ENCODE data around the gene SSPN. TPM values are rescaled to one million over a fixed set of nuclear protein-coding genes. Genes with fewer than 3 reads are reported as not detected.
A peak's percentile ranks its signal among the peaks of the same experiment; 100 is the strongest.

The SSPN gene
- total RNA-seq, 1 donor from 2014 or later: 6.3 TPM

DNA sequence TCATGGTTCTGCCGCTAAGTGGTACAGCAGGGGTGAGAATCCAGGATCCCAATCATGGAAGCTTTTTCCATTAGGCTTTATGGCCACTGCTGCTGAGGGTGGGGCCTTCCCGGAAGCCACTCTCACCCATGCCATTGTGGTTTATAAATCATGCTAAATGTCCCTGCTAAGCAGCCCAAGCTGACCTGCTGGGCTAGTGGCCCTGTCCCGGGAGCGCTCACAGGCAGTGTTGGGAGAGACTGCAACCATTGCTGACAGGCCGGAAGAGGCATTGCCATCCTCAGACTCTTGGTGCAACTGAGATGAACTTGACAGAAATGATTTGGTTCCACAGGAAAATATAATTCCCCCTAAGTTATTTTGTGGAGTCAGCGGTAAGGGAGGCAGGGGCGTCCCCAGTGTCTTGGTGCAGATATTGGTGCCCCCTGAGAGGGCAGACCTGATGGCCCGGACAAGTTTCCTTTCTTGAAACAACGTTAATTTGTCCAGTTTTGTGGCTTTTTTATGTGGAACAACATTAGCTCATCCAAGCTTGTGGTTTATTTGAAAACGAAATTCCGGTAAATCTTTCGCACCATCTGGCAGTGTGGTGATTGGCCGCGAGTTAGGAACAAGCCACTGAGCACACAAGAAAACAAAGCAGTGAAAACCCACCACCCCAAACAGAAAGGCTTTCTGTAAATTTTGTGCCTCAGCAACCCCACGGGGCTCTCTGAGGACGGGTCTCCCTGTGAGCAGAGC, 82.3 kb downstream of the SSPN start:
- no peaks in the 10 kb centered on the region for H3K36me3 Mint-ChIP-seq (ENCODE audit: low read depth, unreplicated experiment)
- peak overlapping the region; percentile 43 for H3K27ac ChIP-seq (ENCODE audit: low read depth, low read length)
- no peak for FAIRE-seq

DNA sequence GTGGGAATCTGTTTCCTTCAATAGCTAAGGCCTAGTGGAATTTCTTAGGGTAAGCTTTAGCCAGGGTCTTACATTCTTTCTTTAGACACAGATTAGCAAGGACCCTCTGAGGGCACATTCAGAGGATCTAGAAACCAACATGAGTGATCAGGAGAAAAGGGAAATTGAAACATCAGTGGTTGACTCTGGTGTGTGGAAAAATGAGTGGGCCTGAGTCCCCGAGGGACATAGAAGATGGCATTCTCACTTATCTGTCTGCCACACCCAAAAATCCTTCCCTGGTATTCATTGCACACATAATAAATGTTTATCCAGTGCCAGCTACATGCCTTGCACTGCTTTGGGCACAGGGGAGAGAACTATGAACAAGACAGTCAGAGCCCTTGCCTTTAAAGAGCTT, 82.9 kb downstream of the SSPN start:
- Histone ChIP-seq H4K20me1 (ENCODE audit: insufficient read depth, low read length) (no peaks in the 10 kb centered on the region), H3K4me3 (ENCODE audit: insufficient read depth, low read depth, low read length) (no peak overlapping the region), H3K79me2 (ENCODE audit: insufficient read depth, low read length) (no peaks in the 10 kb centered on the region), H3K4me2 (ENCODE audit: low read length) (no peak overlapping the region), H3K27me3 (ENCODE audit: insufficient read depth, low read length) (no peaks in the 10 kb centered on the region), H3K4me1 (ENCODE audit: insufficient read depth, low read length) (peaks cover 27% of the 10 kb centered on the region), H3K9ac (ENCODE audit: low read length) (no peak overlapping the region), H3K9me3 (ENCODE audit: insufficient read depth, low read depth, low read length) (no peaks in the 10 kb centered on the region), H3K27ac (ENCODE audit: low read depth, low read length) (peak overlapping the region; percentile 7), H2AFZ (ENCODE audit: low read depth, low read length) (no peak overlapping the region), H3K36me3 (ENCODE audit: insufficient read depth, low read length) (no peaks in the 10 kb centered on the region)
- no peak overlapping the region for H3K4me3 Mint-ChIP-seq (ENCODE audit: unreplicated experiment)
- H3K27ac Mint-ChIP-seq (ENCODE audit: unreplicated experiment): peak overlapping the region; percentile 79
- H3K27me3 Mint-ChIP-seq (ENCODE audit: low read depth, unreplicated experiment): peaks cover 10% of the 10 kb centered on the region
- FAIRE-seq (no peak), DNase-seq (ENCODE audit: low read depth) (no peak)
- peaks cover 23% of the 10 kb centered on the region for H3K4me1 Mint-ChIP-seq (ENCODE audit: low read depth, unreplicated experiment)
- H3K36me3 Mint-ChIP-seq (ENCODE audit: low read depth, unreplicated experiment): no peaks in the 10 kb centered on the region
- TF ChIP-seq, protein P1, sequence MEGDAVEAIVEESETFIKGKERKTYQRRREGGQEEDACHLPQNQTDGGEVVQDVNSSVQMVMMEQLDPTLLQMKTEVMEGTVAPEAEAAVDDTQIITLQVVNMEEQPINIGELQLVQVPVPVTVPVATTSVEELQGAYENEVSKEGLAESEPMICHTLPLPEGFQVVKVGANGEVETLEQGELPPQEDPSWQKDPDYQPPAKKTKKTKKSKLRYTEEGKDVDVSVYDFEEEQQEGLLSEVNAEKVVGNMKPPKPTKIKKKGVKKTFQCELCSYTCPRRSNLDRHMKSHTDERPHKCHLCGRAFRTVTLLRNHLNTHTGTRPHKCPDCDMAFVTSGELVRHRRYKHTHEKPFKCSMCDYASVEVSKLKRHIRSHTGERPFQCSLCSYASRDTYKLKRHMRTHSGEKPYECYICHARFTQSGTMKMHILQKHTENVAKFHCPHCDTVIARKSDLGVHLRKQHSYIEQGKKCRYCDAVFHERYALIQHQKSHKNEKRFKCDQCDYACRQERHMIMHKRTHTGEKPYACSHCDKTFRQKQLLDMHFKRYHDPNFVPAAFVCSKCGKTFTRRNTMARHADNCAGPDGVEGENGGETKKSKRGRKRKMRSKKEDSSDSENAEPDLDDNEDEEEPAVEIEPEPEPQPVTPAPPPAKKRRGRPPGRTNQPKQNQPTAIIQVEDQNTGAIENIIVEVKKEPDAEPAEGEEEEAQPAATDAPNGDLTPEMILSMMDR (IDR thresholded peaks at IDR 0.05; ENCODE audit: insufficient read depth, low read depth, low read length): no peak
- no peak for TF ChIP-seq EZH2 (IDR thresholded peaks at IDR 0.05; ENCODE audit: insufficient read depth, low read length)
- H3K9me3 Mint-ChIP-seq (ENCODE audit: unreplicated experiment): peaks cover 6% of the 10 kb centered on the region

More for the DNA sequence above, 82.3 kb downstream of the SSPN start:
- no peaks in the 10 kb centered on the region for H3K79me2 ChIP-seq (ENCODE audit: insufficient read depth, low read length)
- peaks cover 23% of the 10 kb centered on the region for H3K4me1 Mint-ChIP-seq (ENCODE audit: low read depth, unreplicated experiment)
- no peaks in the 10 kb centered on the region for H3K36me3 ChIP-seq (ENCODE audit: insufficient read depth, low read length)
- no peaks in the 10 kb centered on the region for H3K27me3 ChIP-seq (ENCODE audit: insufficient read depth, low read length)
- no peaks in the 10 kb centered on the region for H3K9me3 ChIP-seq (ENCODE audit: insufficient read depth, low read depth, low read length)
- peaks cover 9% of the 10 kb centered on the region for H3K27me3 Mint-ChIP-seq (ENCODE audit: low read depth, unreplicated experiment)
- no peak overlapping the region for H3K4me2 ChIP-seq (ENCODE audit: low read length)
- H4K20me1 ChIP-seq (ENCODE audit: insufficient read depth, low read length): no peaks in the 10 kb centered on the region
- H3K4me3 ChIP-seq (ENCODE audit: insufficient read depth, low read depth, low read length): no peak overlapping the region
- no peak overlapping the region for H3K27ac Mint-ChIP-seq (ENCODE audit: unreplicated experiment)
- H3K9me3 Mint-ChIP-seq (ENCODE audit: unreplicated experiment): peaks cover 6% of the 10 kb centered on the region
- H3K4me3 Mint-ChIP-seq (ENCODE audit: unreplicated experiment): no peak overlapping the region
- H2AFZ ChIP-seq (ENCODE audit: low read depth, low read length): no peak overlapping the region
- H3K4me1 ChIP-seq (ENCODE audit: insufficient read depth, low read length): peaks cover 27% of the 10 kb centered on the region
- no peak overlapping the region for H3K9ac ChIP-seq (ENCODE audit: low read length)
- no peak for TF ChIP-seq EZH2 (IDR thresholded peaks at IDR 0.05; ENCODE audit: insufficient read depth, low read length)
- TF ChIP-seq, protein P1 (IDR thresholded peaks at IDR 0.05; ENCODE audit: insufficient read depth, low read depth, low read length): no peak
- peak; percentile 81 for DNase-seq (ENCODE audit: low read depth)

DNA sequence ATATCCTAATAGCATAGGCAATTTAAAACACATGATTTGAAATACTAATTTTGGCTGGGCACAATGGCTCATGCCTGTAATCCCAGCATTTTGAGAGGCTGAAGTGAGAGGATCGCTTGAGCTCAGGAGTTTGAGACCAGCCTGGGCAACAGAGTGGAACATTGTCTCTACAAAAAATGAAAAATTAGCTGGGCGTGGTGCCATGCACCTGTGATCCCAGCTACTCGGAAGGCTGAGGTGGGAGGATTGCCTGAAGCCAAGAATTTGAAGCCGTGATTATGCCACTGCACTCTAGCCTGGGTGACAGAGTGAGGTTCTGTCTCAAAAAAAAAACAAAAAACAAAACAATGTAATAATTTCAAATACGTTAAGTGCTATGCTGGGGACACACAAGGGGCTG, 83.3 kb downstream of the SSPN start:
- H3K27ac ChIP-seq (ENCODE audit: low read depth, low read length): peak overlapping the region; percentile 7

More for the DNA sequence above, 83.3 kb downstream of the SSPN start:
- Mint-ChIP-seq H3K4me1 (ENCODE audit: low read depth, unreplicated experiment) (peaks cover 20% of the 10 kb centered on the region), H3K27me3 (ENCODE audit: low read depth, unreplicated experiment) (peaks cover 14% of the 10 kb centered on the region), H3K27ac (ENCODE audit: unreplicated experiment) (no peak overlapping the region), H3K36me3 (ENCODE audit: low read depth, unreplicated experiment) (no peaks in the 10 kb centered on the region), H3K9me3 (ENCODE audit: unreplicated experiment) (peaks cover 6% of the 10 kb centered on the region), H3K4me3 (ENCODE audit: unreplicated experiment) (no peak overlapping the region)
- Histone ChIP-seq H3K9ac (ENCODE audit: low read length) (no peak overlapping the region), H3K27me3 (ENCODE audit: insufficient read depth, low read length) (no peaks in the 10 kb centered on the region), H3K36me3 (ENCODE audit: insufficient read depth, low read length) (no peaks in the 10 kb centered on the region), H3K79me2 (ENCODE audit: insufficient read depth, low read length) (no peaks in the 10 kb centered on the region), H3K4me3 (ENCODE audit: insufficient read depth, low read depth, low read length) (no peak overlapping the region), H3K9me3 (ENCODE audit: insufficient read depth, low read depth, low read length) (no peaks in the 10 kb centered on the region), H3K4me1 (ENCODE audit: insufficient read depth, low read length) (peaks cover 25% of the 10 kb centered on the region), H2AFZ (ENCODE audit: low read depth, low read length) (no peak overlapping the region), H4K20me1 (ENCODE audit: insufficient read depth, low read length) (no peaks in the 10 kb centered on the region), H3K4me2 (ENCODE audit: low read length) (no peak overlapping the region)
- DNase-seq (ENCODE audit: low read depth) (no peak), FAIRE-seq (no peak)
- TF ChIP-seq, protein P1 (IDR thresholded peaks at IDR 0.05; ENCODE audit: insufficient read depth, low read depth, low read length): no peak
- TF ChIP-seq EZH2 (IDR thresholded peaks at IDR 0.05; ENCODE audit: insufficient read depth, low read length): no peak
